T-helper 1 cell (primary cell): ENCODE results near the gene FAM24B.

Experiments used
- DNase-seq, 5 donors: peaks; one replicate each; pipeline ENCODE4 v3.0.0-alpha.2; 2012 to 2020

Gene FAM24B

DNA sequence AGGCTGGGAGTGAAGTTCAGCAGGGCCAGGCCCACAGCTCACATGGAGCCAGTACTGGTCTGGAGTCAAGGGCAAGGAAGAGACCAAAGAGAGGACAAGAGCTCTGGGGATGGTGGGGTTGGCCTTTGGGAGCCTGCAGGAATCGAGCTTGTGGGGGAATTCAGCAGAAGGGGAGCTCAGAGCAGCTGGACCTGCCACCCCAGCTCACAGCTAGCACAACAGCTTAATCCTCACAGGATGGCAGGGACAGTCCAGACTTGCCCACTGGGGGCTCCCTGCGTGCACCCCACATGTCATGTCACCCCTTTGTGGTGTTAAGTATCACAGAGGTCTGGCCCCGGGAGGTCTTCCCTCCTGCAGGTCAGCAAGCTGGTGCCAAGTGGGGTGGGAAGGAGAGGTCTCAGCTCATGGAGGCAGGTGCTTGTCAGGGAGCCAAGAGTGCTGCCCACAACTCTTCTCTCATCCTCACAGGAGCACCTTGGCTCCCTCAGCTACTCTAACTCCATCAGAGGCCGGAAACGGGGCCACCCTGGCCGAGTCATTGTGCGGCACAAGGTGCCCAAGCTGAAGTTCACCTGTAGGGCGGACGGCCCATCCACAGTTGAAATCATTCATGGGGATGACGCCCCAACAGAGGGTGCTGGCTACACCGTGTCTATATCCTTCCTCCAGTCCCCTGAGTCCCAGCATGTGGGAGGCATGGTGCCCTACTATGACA lies 56.2 kb downstream of the FAM24B start:
- DNase-seq: no peak

DNA sequence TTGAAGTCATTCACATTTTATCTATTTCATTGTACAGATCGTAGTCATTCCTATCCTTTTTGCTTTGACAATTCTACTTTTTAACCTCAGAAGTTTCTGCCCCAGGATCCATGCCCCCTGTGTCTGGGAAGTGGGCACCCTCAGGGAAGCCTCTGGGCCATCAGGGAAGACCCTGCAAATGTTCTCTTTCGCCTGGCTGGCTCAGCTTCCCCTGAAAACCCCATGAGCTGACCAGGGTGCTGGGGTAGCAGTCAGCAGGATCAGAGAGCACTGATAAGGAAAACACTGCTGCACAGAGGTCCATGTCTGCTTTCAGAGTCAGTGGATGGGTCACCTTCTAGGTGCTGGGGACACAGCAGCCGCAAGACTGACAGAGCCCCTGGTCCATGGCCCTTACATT lies 57.6 kb downstream of the FAM24B start:
- DNase-seq: no peak

DNA sequence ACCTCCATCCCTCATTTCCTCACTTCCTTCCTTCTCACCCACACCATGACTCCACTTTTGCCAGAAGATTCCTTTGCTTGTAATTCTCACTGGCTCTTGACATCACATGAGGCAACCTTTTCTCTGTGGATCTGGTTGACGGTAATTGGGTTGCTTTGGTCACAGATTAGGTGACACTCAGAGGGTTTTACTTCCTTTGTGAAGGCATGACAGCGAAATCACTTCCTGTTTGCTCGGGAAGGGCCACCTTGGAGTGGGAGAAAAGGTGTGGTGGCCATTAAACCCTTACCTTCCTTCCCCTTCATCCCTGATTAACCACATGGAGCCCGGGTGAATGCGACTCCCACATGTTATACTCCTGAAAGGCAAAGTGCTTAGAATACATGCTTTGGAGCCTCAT lies 63.9 kb downstream of the FAM24B start:
- no peak for DNase-seq

DNA sequence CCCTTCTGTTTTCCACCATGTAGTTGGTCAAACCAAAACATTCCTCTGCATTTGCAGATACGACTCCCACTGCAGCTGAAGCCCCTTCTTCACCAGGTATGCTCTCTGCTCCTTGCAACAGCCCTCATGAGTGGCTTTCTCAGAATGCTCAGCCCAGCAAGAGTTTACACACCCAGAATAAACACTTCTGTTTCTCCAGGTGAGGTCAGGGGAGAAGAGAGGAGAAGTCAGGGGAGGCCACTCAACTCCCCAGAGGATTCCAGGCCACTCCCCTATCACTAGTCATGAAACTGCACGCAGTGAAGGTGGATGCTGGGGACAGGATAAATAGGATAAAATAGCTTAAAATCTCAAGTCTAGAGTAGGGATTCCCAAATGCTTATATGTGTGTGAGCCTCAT lies 64.9 kb downstream of the FAM24B start:
- no peak for DNase-seq

DNA sequence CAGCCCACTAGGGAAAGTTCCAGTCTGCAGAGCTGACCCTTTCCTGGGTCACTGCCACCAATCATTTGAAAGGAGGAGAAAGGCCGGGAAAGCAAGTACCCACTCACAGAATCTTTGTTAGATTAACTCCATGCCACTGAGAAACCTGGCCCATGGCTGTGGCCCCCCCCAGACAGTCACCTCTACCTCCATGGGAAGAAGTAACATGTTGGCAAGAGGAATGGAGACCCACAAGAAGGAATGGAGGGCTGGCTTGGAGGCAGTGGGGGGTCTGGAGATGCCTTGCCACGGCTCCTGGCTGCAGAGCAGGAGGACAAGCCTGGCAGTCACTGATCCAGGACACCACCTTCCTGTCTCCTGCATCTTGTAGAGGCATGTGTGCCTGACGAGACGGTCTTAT lies 66.6 kb downstream of the FAM24B start:
- no peak for DNase-seq

DNA sequence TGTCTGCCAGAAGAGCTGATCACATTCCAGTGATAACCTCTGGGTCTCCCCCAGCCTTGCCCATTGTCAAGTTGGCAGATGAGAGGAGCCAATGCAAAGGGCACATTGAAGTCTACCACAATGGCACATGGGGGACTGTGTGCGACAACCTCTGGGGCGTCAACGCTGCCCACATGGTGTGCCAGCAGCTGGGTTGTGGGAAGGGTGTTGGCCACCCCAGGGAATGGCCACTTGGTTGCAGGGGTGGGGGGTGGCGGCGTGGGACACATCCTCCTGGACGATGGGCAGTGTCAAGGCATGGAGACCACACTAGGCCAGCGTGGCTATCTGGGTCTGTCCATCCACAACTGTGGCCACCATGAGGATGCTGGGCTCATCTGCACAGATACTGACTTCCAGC lies 77.1 kb downstream of the FAM24B start:
- DNase-seq: no peak
